ENCODE results near the gene KNOP1. TPM values are rescaled to one million over a fixed set of nuclear protein-coding genes. Genes with fewer than 3 reads are reported as not detected.

KNOP1 gene
- total and polyA plus RNA-seq, 10 of the 15 experiments (the other 5 are each of a cell fraction or from before 2014, with no cell fraction given) = 13.8 to 47.2 (median 32.1) TPM

DNA sequence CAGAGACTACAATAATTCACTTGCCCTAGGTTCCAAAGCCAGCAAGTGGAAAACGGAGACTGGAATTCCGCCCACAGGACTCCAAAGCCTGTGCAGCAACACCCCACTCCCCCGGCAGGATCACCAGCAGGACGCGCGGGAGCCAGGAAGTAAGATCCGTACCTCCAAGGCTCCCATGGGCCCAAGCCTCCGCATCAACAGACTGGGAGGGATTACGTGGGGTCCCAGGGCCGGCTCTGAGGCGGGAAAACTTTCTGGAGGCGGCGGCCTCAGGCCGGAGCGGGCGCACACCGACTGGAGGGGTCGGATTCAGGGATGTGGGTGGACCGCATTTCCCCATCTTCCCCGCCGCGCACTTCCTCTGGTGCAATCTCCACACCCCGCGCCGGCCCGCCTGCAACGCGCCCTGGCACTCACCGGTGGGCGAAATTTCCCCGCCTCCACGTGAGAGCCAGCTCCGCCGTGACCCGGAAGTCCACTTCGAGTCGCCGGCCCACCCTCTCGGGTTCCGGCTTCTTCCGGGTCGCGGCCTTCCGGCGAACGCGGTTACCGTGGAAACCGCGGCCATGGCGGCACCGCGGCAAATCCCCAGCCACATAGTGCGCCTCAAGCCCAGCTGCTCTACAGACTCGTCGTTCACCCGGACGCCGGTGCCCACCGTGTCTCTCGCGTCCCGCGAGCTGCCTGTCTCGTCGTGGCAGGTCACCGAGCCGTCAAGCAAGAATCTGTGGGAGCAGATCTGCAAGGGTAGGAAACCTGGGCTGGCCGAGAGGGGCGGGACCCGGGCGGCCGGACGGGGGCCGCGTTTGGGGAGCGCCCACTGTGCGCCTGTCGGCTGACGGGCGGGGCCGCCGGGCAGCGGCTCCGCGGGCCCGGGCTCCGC, at the start of gene KNOP1, which contains the start of gene IQCK (continued):
- TF ChIP-seq NR2C2 (IDR thresholded peaks at IDR 0.05; ENCODE audit: borderline replicate concordance, control insufficient read depth, insufficient read length, low read depth) (peak; percentile 87), ZNF207 (IDR thresholded peaks at IDR 0.05; ENCODE audit: borderline replicate concordance) (peak; percentile 55; the same call in 1 of the 2 replicates), YY1 (IDR thresholded peaks at IDR 0.05; ENCODE audit: low read depth, low read length) (peak; percentile 95), NRF1 (conservative IDR thresholded peaks at IDR 0.05; ENCODE audit: low read depth, low read length) (no peak), TBL1XR1 (IDR thresholded peaks at IDR 0.05; ENCODE audit: low read depth, low read length) (0 out of 2 replicates have a peak, but pooled peaks have one; percentile 42), LARP7 (IDR thresholded peaks at IDR 0.05) (0 out of 2 replicates have a peak, but pooled peaks have one; percentile 83), MTA2 (IDR thresholded peaks at IDR 0.05; ENCODE audit: low read depth) (peak; percentile 88), RUNX3 (IDR thresholded peaks at IDR 0.05; ENCODE audit: low read length) (peak; percentile 58), BACH1 (IDR thresholded peaks at IDR 0.05; ENCODE audit: borderline replicate concordance) (0 out of 2 replicates have a peak, but pooled peaks have one; percentile 17), RFX5 (IDR thresholded peaks at IDR 0.05; ENCODE audit: low read depth, low read length) (no peak), SREBF1 (IDR thresholded peaks at IDR 0.05; ENCODE audit: low read length) (peak; percentile 71), BMI1 (IDR thresholded peaks at IDR 0.05; ENCODE audit: borderline replicate concordance) (peak; percentile 91)
- TF ChIP-seq, protein P1, sequence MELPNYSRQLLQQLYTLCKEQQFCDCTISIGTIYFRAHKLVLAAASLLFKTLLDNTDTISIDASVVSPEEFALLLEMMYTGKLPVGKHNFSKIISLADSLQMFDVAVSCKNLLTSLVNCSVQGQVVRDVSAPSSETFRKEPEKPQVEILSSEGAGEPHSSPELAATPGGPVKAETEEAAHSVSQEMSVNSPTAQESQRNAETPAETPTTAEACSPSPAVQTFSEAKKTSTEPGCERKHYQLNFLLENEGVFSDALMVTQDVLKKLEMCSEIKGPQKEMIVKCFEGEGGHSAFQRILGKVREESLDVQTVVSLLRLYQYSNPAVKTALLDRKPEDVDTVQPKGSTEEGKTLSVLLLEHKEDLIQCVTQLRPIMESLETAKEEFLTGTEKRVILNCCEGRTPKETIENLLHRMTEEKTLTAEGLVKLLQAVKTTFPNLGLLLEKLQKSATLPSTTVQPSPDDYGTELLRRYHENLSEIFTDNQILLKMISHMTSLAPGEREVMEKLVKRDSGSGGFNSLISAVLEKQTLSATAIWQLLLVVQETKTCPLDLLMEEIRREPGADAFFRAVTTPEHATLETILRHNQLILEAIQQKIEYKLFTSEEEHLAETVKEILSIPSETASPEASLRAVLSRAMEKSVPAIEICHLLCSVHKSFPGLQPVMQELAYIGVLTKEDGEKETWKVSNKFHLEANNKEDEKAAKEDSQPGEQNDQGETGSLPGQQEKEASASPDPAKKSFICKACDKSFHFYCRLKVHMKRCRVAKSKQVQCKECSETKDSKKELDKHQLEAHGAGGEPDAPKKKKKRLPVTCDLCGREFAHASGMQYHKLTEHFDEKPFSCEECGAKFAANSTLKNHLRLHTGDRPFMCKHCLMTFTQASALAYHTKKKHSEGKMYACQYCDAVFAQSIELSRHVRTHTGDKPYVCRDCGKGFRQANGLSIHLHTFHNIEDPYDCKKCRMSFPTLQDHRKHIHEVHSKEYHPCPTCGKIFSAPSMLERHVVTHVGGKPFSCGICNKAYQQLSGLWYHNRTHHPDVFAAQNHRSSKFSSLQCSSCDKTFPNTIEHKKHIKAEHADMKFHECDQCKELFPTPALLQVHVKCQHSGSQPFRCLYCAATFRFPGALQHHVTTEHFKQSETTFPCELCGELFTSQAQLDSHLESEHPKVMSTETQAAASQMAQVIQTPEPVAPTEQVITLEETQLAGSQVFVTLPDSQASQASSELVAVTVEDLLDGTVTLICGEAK (IDR thresholded peaks at IDR 0.05; ENCODE audit: borderline replicate concordance) = peak; percentile 96
- TF ChIP-seq, protein P2, sequence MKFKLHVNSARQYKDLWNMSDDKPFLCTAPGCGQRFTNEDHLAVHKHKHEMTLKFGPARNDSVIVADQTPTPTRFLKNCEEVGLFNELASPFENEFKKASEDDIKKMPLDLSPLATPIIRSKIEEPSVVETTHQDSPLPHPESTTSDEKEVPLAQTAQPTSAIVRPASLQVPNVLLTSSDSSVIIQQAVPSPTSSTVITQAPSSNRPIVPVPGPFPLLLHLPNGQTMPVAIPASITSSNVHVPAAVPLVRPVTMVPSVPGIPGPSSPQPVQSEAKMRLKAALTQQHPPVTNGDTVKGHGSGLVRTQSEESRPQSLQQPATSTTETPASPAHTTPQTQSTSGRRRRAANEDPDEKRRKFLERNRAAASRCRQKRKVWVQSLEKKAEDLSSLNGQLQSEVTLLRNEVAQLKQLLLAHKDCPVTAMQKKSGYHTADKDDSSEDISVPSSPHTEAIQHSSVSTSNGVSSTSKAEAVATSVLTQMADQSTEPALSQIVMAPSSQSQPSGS (IDR thresholded peaks at IDR 0.05; ENCODE audit: low read length) = no peak
- TF ChIP-seq, protein P3, sequence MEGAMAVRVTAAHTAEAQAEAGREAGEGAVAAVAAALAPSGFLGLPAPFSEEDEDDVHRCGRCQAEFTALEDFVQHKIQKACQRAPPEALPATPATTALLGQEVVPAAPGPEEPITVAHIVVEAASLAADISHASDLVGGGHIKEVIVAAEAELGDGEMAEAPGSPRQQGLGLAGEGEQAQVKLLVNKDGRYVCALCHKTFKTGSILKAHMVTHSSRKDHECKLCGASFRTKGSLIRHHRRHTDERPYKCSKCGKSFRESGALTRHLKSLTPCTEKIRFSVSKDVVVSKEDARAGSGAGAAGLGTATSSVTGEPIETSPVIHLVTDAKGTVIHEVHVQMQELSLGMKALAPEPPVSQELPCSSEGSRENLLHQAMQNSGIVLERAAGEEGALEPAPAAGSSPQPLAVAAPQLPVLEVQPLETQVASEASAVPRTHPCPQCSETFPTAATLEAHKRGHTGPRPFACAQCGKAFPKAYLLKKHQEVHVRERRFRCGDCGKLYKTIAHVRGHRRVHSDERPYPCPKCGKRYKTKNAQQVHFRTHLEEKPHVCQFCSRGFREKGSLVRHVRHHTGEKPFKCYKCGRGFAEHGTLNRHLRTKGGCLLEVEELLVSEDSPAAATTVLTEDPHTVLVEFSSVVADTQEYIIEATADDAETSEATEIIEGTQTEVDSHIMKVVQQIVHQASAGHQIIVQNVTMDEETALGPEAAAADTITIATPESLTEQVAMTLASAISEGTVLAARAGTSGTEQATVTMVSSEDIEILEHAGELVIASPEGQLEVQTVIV (IDR thresholded peaks at IDR 0.05; ENCODE audit: borderline replicate concordance, partially characterized antibody) = peak; percentile 63
- TF ChIP-seq, protein P4, sequence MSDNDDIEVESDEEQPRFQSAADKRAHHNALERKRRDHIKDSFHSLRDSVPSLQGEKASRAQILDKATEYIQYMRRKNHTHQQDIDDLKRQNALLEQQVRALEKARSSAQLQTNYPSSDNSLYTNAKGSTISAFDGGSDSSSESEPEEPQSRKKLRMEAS (IDR thresholded peaks at IDR 0.05; ENCODE audit: low read depth, low read length) = peak; percentile 94
- TF ChIP-seq, protein P5, sequence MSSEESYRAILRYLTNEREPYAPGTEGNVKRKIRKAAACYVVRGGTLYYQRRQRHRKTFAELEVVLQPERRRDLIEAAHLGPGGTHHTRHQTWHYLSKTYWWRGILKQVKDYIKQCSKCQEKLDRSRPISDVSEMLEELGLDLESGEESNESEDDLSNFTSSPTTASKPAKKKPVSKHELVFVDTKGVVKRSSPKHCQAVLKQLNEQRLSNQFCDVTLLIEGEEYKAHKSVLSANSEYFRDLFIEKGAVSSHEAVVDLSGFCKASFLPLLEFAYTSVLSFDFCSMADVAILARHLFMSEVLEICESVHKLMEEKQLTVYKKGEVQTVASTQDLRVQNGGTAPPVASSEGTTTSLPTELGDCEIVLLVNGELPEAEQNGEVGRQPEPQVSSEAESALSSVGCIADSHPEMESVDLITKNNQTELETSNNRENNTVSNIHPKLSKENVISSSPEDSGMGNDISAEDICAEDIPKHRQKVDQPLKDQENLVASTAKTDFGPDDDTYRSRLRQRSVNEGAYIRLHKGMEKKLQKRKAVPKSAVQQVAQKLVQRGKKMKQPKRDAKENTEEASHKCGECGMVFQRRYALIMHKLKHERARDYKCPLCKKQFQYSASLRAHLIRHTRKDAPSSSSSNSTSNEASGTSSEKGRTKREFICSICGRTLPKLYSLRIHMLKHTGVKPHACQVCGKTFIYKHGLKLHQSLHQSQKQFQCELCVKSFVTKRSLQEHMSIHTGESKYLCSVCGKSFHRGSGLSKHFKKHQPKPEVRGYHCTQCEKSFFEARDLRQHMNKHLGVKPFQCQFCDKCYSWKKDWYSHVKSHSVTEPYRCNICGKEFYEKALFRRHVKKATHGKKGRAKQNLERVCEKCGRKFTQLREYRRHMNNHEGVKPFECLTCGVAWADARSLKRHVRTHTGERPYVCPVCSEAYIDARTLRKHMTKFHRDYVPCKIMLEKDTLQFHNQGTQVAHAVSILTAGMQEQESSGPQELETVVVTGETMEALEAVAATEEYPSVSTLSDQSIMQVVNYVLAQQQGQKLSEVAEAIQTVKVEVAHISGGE (CRISPR knock-in tag; IDR thresholded peaks at IDR 0.05) = peak; percentile 70

Data from GM12878 (cell line).